Heart right ventricle (tissue), 16 donors: ENCODE results near the gene GPD1. TPM values are rescaled to one million over a fixed set of nuclear protein-coding genes. Genes with fewer than 3 reads are reported as not detected.

Experiments used
- ATAC-seq, 8 donors: fragments of 200-7000 bp; cut with Tn5 transposase; one replicate each; pipeline ENCODE4 v1.9.1; 2020; ENCODE audit warnings: mild to moderate bottlenecking in 8 of 8, moderate library complexity in 8 of 8, moderate number of reproducible peaks in 1 of 8
- DNase-seq, 2 donors: peaks; one replicate each; pipeline ENCODE4 v3.0.0-alpha.2; 2020
- H3K27ac ChIP-seq, 10 donors: fragments of 200-600 bp; sonication (generic) in 2 of 10; one replicate each; pipeline versions ENCODE4 v1.5.0 to v1.8.0; 2020 to 2022; ENCODE audit warnings: mild to moderate bottlenecking in 3 of 10
- H3K27me3 ChIP-seq, 7 donors: fragments of 200-600 bp; one replicate each; pipeline ENCODE4 v1.8.0; 2021 to 2022; ENCODE audit warnings: mild to moderate bottlenecking in 2 of 7
- H3K36me3 ChIP-seq, 9 donors: fragments of 200-600 bp; sonication (generic) in 1 of 9; one replicate each; pipeline versions ENCODE4 v1.5.0 to v1.8.0; 2020 to 2022; ENCODE audit warnings: mild to moderate bottlenecking in 2 of 9
- H3K4me1 ChIP-seq, 9 donors: fragments of 200-600 bp; sonication (generic) in 1 of 9; one replicate each; pipeline versions ENCODE4 v1.5.0 to v1.8.0; 2020 to 2022; ENCODE audit warnings: mild to moderate bottlenecking in 4 of 9
- H3K4me3 ChIP-seq, 10 donors: fragments of 200-600 bp; sonication (generic) in 2 of 10; one replicate each; pipeline versions ENCODE4 v1.5.0 to v1.8.0; 2020 to 2022; ENCODE audit warnings: mild to moderate bottlenecking in 7 of 10, moderate library complexity in 2 of 10
- H3K9me3 ChIP-seq, 11 donors: fragments of 200-600 bp in 10 of 11; sonication (generic) in 2 of 11; one replicate each; pipeline versions ENCODE4 v1.5.0 to v1.8.0; 2013 to 2022; ENCODE audit warnings: mild to moderate bottlenecking in 2 of 11, control low read depth in 1 of 11, moderate library complexity in 1 of 11
- CTCF ChIP-seq, 9 donors: fragments of 200-600 bp; sonication (generic) in 2 of 9; IDR thresholded peaks; one replicate each; pipeline versions ENCODE4 v1.5.0 to v1.8.0; 2021 to 2022; ENCODE audit warnings: antibody characterized with exemption in 9 of 9, mild to moderate bottlenecking in 5 of 9, moderate library complexity in 1 of 9
- WGBS, 2 donors: extraction: QIAGEN DNeasy Blood & Tissue Kit; methylation state at CpG; one replicate each; pipeline ENCODE4 v1.1.7; 2013; ENCODE audit warnings: inconsistent platforms in 1 of 2; 5-methylcytosine and 5-hydroxymethylcytosine counted together
- intact Hi-C, 10 donors: fragments of 100-400 bp; cut with DNase I; formaldehyde crosslinking; loops; one replicate each; pipeline versions ENCODE4 v1.11.1 to v1.14.2; 2022
- polyA plus RNA-seq, 2 donors: library from polyadenylated mRNA; stranded (reverse); fragments of 200-250 nt; gene quantifications; one replicate each; pipeline ENCODE4 v1.2.3, GENCODE V29; 2013
- total RNA-seq, 10 donors: library from RNA; stranded (reverse); fragmentation: NEBNext Ultra II Directional in 3 of 10; extraction: Animal tissue kit (Norgen Biotek cat#: 25700) in 3 of 10; gene quantifications; one replicate each; pipeline versions ENCODE4 v1.2.1 to v1.2.4, GENCODE V29; 2021 to 2023
- donor health status: Arrhythmogenic right ventricular cardiomyopathy.
- donor health status: ischemic (EF 13 %, LVEDD 7.1; RV severe dilation, severe dysfunction).
- donor health status: healthy with polysubstance abuse.
- donor health status: DM: no; HTN: yes; CAD: no.
- donor health status: DM: no; HTN: no; CAD: no.
- donor health status: ischemic (EF 25% LVEDD 6.9; RV normal size, moderate dysfunction).
- donor health status: ischemic (EF 25% LVEDD 5.7; RV mildly dilated, moderate dysfunction).
- donor health status: healthy.
- donor health status: DM: yes; HTN: yes; CAD: no.
- donor health status: Ischemic cardiomyopathy.
- donor health status: ischemic (EF 35%, LVEDD 5.7; RV mildly dilated, moderate dysfunction).
- donor health status: nonischemic (EF 11% LVEDD 7.7; RV severe dilation, severe dysfunction).
- donor health status: DM: yes; HTN: yes; CAD: no.
- donor health status: PGD.
- donor health status: ischemic (EF 29% LVEDD 5.4; RV normal size, mild dysfunction).
- donor health status: nonischemic (EF 23%, LVEDD 6.1; RV moderate dilation, normal function).

Gene GPD1
- total and polyA plus RNA-seq, 12 donors = 5.2 to 67.7 (median 15.3) TPM

- DNase-seq (no peak), ATAC-seq (no peak)
- Histone ChIP-seq H3K9me3 (no peaks in the 10 kb centered on the region), H3K27ac (no peak overlapping the region), H3K4me3 (no peak overlapping the region), H3K36me3 (no peaks in the 10 kb centered on the region), H3K27me3 (no peaks in the 10 kb centered on the region), H3K4me1 (peaks cover 3 to 15% (median 6%) of the 10 kb centered on the region in 9 donors)
- intact Hi-C loops = loop anchor here in 7 of 10 donors (1.0 to 10.0 kb wide), 6 partner anchors 36 to 296 kb away; no protein-coding TSS in a partner anchor
- no peak for TF ChIP-seq CTCF (IDR thresholded peaks at IDR 0.05)
- 83 to 86% methylated on average over 10 of the region's 10 CpGs for WGBS, 2 donors
Observed at GRCh38 chr12:50073712-50074111, 30.1 kb upstream of the GPD1 start.

GRCh38 chr12:50074936-50075807 is 28.6 kb upstream of the GPD1 start:
- peaks cover 3 to 13% (median 6%) of the 10 kb centered on the region in 9 donors for H3K4me1 ChIP-seq
- intact Hi-C loops = loop anchor here in 9 of 10 donors (1.0 to 10.0 kb wide), 9 partner anchors 38 to 298 kb away; no protein-coding TSS in a partner anchor
- TF ChIP-seq CTCF (IDR thresholded peaks at IDR 0.05) = peak; percentile 76 to 97 (median 94)
- ATAC-seq (peak; percentile 84 to 92 (median 88)), DNase-seq (peak; percentile 84 to 85)
- no peak overlapping the region for H3K27ac ChIP-seq
- no peaks in the 10 kb centered on the region for H3K9me3 ChIP-seq
- no peaks in the 10 kb centered on the region for H3K27me3 ChIP-seq
- 6 to 11% methylated on average over 9 of the region's 9 CpGs for WGBS, 2 donors
- H3K36me3 ChIP-seq = no peaks in the 10 kb centered on the region
- no peak overlapping the region for H3K4me3 ChIP-seq

GRCh38 chr12:50075808-50076170 is 28.0 kb upstream of the GPD1 start:
- H3K9me3 ChIP-seq = no peaks in the 10 kb centered on the region
- H3K4me3 ChIP-seq = no peak overlapping the region
- intact Hi-C loops = loop anchor here in 9 of 10 donors (1.0 to 10.0 kb wide), 5 partner anchors 97 to 239 kb away; no protein-coding TSS in a partner anchor
- 94 to 96% methylated on average over 1 of the region's 1 CpG for WGBS, 2 donors
- peaks cover 1 to 7% (median 2%) of the 10 kb centered on the region in 9 donors for H3K4me1 ChIP-seq
- TF ChIP-seq CTCF (IDR thresholded peaks at IDR 0.05) = no peak
- ATAC-seq = no peak
- H3K36me3 ChIP-seq = no peaks in the 10 kb centered on the region
- no peak for DNase-seq
- no peak overlapping the region for H3K27ac ChIP-seq
- H3K27me3 ChIP-seq = no peaks in the 10 kb centered on the region

GRCh38 chr12:50077099-50077498 is 26.7 kb upstream of the GPD1 start:
- no peak for DNase-seq
- no peak for TF ChIP-seq CTCF (IDR thresholded peaks at IDR 0.05)
- no peaks in the 10 kb centered on the region for H3K36me3 ChIP-seq
- WGBS, 2 donors = 86 to 92% methylated on average over 12 of the region's 12 CpGs
- H3K27me3 ChIP-seq = no peaks in the 10 kb centered on the region
- no peak overlapping the region for H3K4me3 ChIP-seq
- intact Hi-C loops = loop anchor here in 7 of 10 donors (2.0 to 10.0 kb wide), 4 partner anchors 95 to 238 kb away; no protein-coding TSS in a partner anchor
- H3K4me1 ChIP-seq = peaks cover 0 to 7% (median 3%) of the 10 kb centered on the region in 9 donors
- no peak for ATAC-seq
- H3K27ac ChIP-seq = no peak overlapping the region
- no peaks in the 10 kb centered on the region for H3K9me3 ChIP-seq
